B cell (primary cell): ENCODE measurements around the gene TMEM209. TPM values are rescaled to one million over a fixed set of nuclear protein-coding genes. Genes with fewer than 3 reads are reported as not detected.
A peak's percentile ranks its signal among the peaks of the same experiment; 100 is the strongest.

Experiments
- ATAC-seq: fragments of 200-7000 bp; cut with Tn5 transposase; one replicate; pipeline ENCODE4 v1.10.0; 2021; ENCODE audit warnings: low read depth, mild to moderate bottlenecking, moderate number of reproducible peaks, moderate library complexity
- CTCF ChIA-PET: fragments of 350-600 bp; sonication (Branson Sonifier 250); formaldehyde crosslinking; loops from one replicate; lab custom pipeline; 2021; ENCODE audit warnings: antibody characterized with exemption, inconsistent platforms; lab: Charles Lee
- POLR2A ChIA-PET: fragments of 350-600 bp; sonication (Branson Sonifier 250); formaldehyde crosslinking; loops from one replicate; lab custom pipeline; 2021; ENCODE audit warnings: antibody characterized with exemption; lab: Charles Lee
- DNase-seq: peaks from one replicate; pipeline ENCODE4 v3.0.0; 2013
- H2AFZ ChIP-seq: 2 replicates; pipeline ENCODE4 v1.6.1; 2012; ENCODE audit warnings: mild to moderate bottlenecking, low read depth, low read length; ENCODE audit not compliant: insufficient read depth, poor library complexity, severe bottlenecking
- H3K27ac ChIP-seq, 2 donors: 1 replicate in 1 of 2; 2 replicates in 1 of 2; pipeline ENCODE4 v1.5.1; 2012 to 2013; ENCODE audit warnings: low read length in 2 of 2, mild to moderate bottlenecking in 2 of 2, moderate library complexity in 1 of 2
- H3K27me3 ChIP-seq, 4 experiments: fragments of 200-600 bp in 1 of 4; sonication (generic) in 1 of 4; replicated peaks in 1 of 4; 1 replicate in 2 of 4; 2 replicates in 2 of 4; pipeline versions ENCODE4 v1.6.1 to v1.7.0; 2013 to 2016; ENCODE audit warnings: low read length in 3 of 4, mild to moderate bottlenecking in 2 of 4, mixed read lengths in 1 of 4, moderate library complexity in 1 of 4; ENCODE audit not compliant: insufficient read depth in 4 of 4, control insufficient read depth in 3 of 4; ENCODE audit errors: control extremely low read depth in 1 of 4
- H3K36me3 ChIP-seq, 2 experiments: replicated peaks in 1 of 2; 1 replicate in 1 of 2; 2 replicates in 1 of 2; pipeline versions ENCODE4 v1.6.1 to v1.7.1; 2013; ENCODE audit warnings: low read length in 1 of 2; ENCODE audit not compliant: insufficient read depth in 2 of 2, control insufficient read depth in 1 of 2; ENCODE audit errors: control extremely low read depth in 1 of 2, extremely low read depth in 1 of 2
- H3K4me1 ChIP-seq, 2 donors: fragments of 200-600 bp in 1 of 2; sonication (generic) in 1 of 2; 1 replicate in 1 of 2; 2 replicates in 1 of 2; pipeline versions ENCODE4 v1.5.1 to v1.6.1; 2013 to 2017; ENCODE audit warnings: low read length in 2 of 2; ENCODE audit not compliant: control insufficient read depth in 2 of 2, insufficient read depth in 2 of 2
- H3K4me2 ChIP-seq: replicated peaks from 2 replicates; pipeline ENCODE3; 2012; ENCODE audit warnings: mild to moderate bottlenecking, low read depth, low read length; ENCODE audit not compliant: poor library complexity, severe bottlenecking
- H3K4me3 ChIP-seq, 5 experiments: fragments of 200-600 bp in 1 of 5; sonication (generic) in 1 of 5; 1 replicate in 3 of 5; 2 replicates in 2 of 5; pipeline versions ENCODE4 v1.5.1 to v1.7.0; 2011 to 2016; ENCODE audit warnings: low read length in 4 of 5, mild to moderate bottlenecking in 4 of 5, low read depth in 2 of 5, control low read depth in 1 of 5, moderate library complexity in 1 of 5; ENCODE audit not compliant: insufficient read depth in 1 of 5; ENCODE audit errors: control extremely low read depth in 1 of 5, extremely low read depth in 1 of 5
- H3K79me2 ChIP-seq: fragments of 200-600 bp; sonication (generic); one replicate; pipeline ENCODE4 v1.6.0; 2016; ENCODE audit warnings: low read length; ENCODE audit not compliant: control insufficient read depth, insufficient read depth
- H3K9ac ChIP-seq: fragments of 200-600 bp; sonication (generic); 2 replicates; pipeline ENCODE4 v1.6.1; 2017; ENCODE audit warnings: mild to moderate bottlenecking, low read length, moderate library complexity
- H3K9me3 ChIP-seq, 3 donors: one replicate each; pipeline versions ENCODE4 v1.6.1 to v1.7.1; 2013; ENCODE audit warnings: low read length in 2 of 3; ENCODE audit not compliant: control insufficient read depth in 2 of 3, insufficient read depth in 1 of 3; ENCODE audit errors: control extremely low read depth in 1 of 3
- H4K20me1 ChIP-seq: 2 replicates; pipeline ENCODE4 v1.6.0; 2012; ENCODE audit warnings: mild to moderate bottlenecking, low read length; ENCODE audit not compliant: insufficient read depth, control insufficient read depth, poor library complexity, severe bottlenecking
- H3K27ac Mint-ChIP-seq: one replicate; pipeline ENCODE4 v1.8.0; 2021; ENCODE audit warnings: mixed read lengths
- H3K27me3 Mint-ChIP-seq: one replicate; pipeline ENCODE4 v1.8.0; 2021; ENCODE audit warnings: mixed read lengths
- H3K4me1 Mint-ChIP-seq: one replicate; pipeline ENCODE4 v1.8.0; 2021; ENCODE audit warnings: mixed read lengths
- H3K4me3 Mint-ChIP-seq: one replicate; pipeline ENCODE4 v1.8.0; 2021; ENCODE audit warnings: mixed read lengths
- H3K9me3 Mint-ChIP-seq: one replicate; pipeline ENCODE4 v1.8.0; 2022; ENCODE audit warnings: mixed read lengths; ENCODE audit not compliant: insufficient read depth
- CTCF ChIP-seq: fragments of 200-600 bp; IDR thresholded peaks from one replicate; pipeline ENCODE4 v1.8.0; 2022; ENCODE audit warnings: antibody characterized with exemption, mild to moderate bottlenecking
- EZH2 ChIP-seq: IDR thresholded peaks from 2 replicates; pipeline ENCODE4 v1.6.1; 2012; ENCODE audit warnings: borderline replicate concordance, low read depth, mild to moderate bottlenecking, moderate library complexity, low read length; ENCODE audit not compliant: insufficient read depth, poor library complexity, severe bottlenecking
- WGBS: methylation state at CpG from one replicate; pipeline ENCODE4 v1.1.5; 2013; ENCODE audit warnings: missing lambda C conversion rate; ENCODE audit not compliant: insufficient coverage; 5-methylcytosine and 5-hydroxymethylcytosine counted together
- intact Hi-C: fragments of 100-400 bp; cut with micrococcal nuclease; formaldehyde crosslinking; loops from one replicate; pipeline ENCODE4 v1.10.0; 2022
- polyA plus RNA-seq: library from polyadenylated mRNA; depleted of rRNA; stranded (reverse); fragments of >200 nt; gene quantifications from 2 replicates; pipeline ENCODE4 v1.2.3, GENCODE V29; 2012
- total RNA-seq, 2 donors: library from RNA; stranded (reverse); fragments of 120-200 nt in 1 of 2; gene quantifications; 1 replicate in 1 of 2; 2 replicates in 1 of 2; pipeline versions ENCODE4 v1.2.3 to v1.2.4, GENCODE V29; 2013 to 2022

The TMEM209 gene
- total and polyA plus RNA-seq, 2 donors (not counting 1 experiment from before 2014, with no cell fraction given), result 15.8 to 35.8 TPM

- Histone ChIP-seq H4K20me1 (no peaks in the 10 kb centered on the region), H3K4me3 (no peak overlapping the region), H3K27me3 (no peaks in the 10 kb centered on the region), H3K4me1 (peaks cover 30 to 60% of the 10 kb centered on the region in 2 donors), H3K79me2 (no peaks in the 10 kb centered on the region), H3K36me3 (no peaks in the 10 kb centered on the region), H2AFZ (no peak overlapping the region), H3K9ac (no peak overlapping the region), H3K4me2 (no peak overlapping the region), H3K9me3 (no peaks in the 10 kb centered on the region), H3K27ac (peak overlapping the region in 1 of 2 donors; percentile 46)
- no peak for TF ChIP-seq EZH2
- ATAC-seq (no peak), DNase-seq (no peak)
- 80% methylated on average over 11 of the region's 14 CpGs for WGBS
- H3K27ac Mint-ChIP-seq, result peak overlapping the region; percentile 88
- H3K4me1 Mint-ChIP-seq, result peaks cover 68% of the 10 kb centered on the region
- ChIA-PET POLR2A (no interaction called here), CTCF (no interaction called here)
- intact Hi-C loops, result no loop called here
- no peaks in the 10 kb centered on the region for H3K27me3 Mint-ChIP-seq
- H3K4me3 Mint-ChIP-seq, result no peak overlapping the region
- no peaks in the 10 kb centered on the region for H3K9me3 Mint-ChIP-seq
Observed at GRCh38 chr7:130144312-130145171, 60.7 kb downstream of the TMEM209 start.

GRCh38 chr7:130143986-130144311, 61.3 kb downstream of the TMEM209 start:
- Histone ChIP-seq H3K36me3 (no peaks in the 10 kb centered on the region), H2AFZ (no peak overlapping the region), H3K9ac (no peak overlapping the region), H3K4me1 (peaks cover 24 to 54% of the 10 kb centered on the region in 2 donors), H4K20me1 (no peaks in the 10 kb centered on the region), H3K4me2 (no peak overlapping the region), H3K9me3 (no peaks in the 10 kb centered on the region), H3K27ac (peak overlapping the region in 1 of 2 donors; percentile 46), H3K27me3 (no peaks in the 10 kb centered on the region), H3K79me2 (no peaks in the 10 kb centered on the region), H3K4me3 (no peak overlapping the region)
- H3K27me3 Mint-ChIP-seq, result no peaks in the 10 kb centered on the region
- no CpG with 5 or more reads among the region's 3 CpGs for WGBS
- no peaks in the 10 kb centered on the region for H3K9me3 Mint-ChIP-seq
- no peak for TF ChIP-seq CTCF
- TF ChIP-seq EZH2, result no peak
- H3K27ac Mint-ChIP-seq, result peak overlapping the region; percentile 88
- intact Hi-C loops, result no loop called here
- DNase-seq (no peak), ATAC-seq (no peak)
- H3K4me1 Mint-ChIP-seq, result peaks cover 62% of the 10 kb centered on the region
- H3K4me3 Mint-ChIP-seq, result no peak overlapping the region
- CTCF ChIA-PET, result no interaction called here
- POLR2A ChIA-PET, result interaction anchor here (0.7 kb wide), 1 partner anchor 238 kb away, joined by 3 read pairs; no protein-coding TSS in a partner anchor
